ENCODE results near the gene GINS1.

The GINS1 gene

DNA sequence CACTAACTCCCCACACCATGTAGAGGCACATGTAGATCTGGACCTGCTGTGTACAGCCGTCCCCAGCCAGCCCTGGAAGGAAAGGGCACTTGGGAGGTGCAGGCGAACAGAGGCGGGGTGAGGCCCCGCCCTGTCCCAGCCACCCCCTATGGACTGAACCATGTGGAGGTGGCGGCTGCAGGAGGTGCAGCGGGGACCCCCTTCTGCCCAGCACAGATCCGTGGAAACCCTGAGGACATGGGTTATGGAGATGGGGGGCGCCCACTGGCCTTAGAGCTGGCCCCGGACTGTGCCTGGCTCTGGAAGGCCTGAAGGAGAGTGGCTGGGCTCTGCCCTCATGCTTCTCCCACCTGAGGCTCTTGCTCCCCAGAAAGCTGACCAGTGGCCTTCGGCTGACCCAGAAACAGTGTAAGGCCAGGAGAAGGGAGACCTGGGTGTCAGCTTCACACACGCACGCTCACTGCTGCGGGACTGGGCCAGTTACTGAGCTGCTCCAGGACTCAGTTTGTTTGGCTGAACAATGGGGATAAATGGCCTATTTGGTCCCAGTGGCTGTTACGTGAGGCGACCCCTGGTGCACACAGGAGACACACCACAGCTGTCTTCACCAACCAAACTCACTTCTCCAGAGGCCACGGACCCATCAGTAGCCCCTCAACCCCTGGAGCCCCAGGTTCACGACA is 87.2 kb downstream of the GINS1 start:
- no peak for DNase-seq (ENCODE audit: low read depth)

DNA sequence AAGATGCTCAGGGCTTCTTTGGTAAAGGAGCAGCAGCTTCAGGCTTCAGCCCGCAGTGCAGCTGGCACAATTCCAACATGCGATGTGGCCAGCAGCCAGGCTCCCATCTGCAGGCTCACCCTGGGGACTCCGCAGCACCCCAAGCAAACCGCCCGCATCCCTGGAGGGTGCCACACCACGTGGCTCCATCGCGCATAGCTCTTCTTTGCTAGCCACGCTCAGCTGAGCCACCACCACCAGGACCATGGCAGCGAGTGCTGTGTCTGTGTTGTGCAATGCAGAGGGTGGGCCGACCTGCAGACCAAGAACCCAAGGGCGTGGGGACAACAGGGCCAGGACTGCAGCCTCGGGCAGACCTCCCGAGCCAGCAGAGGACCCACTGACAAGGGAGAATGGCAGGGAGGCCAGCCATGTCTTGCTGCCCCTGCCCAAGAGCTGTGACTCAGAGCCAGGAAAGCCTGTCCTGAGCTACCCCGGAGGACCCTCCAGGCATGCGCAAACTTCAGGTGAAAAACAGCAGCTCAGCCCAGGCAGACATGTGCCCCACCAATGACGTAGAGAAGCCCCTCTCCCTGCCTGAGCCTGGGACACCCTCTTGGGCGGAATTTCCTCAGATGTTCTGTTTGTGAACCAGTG is 87.8 kb downstream of the GINS1 start:
- DNase-seq (ENCODE audit: low read depth), result no peak

DNA sequence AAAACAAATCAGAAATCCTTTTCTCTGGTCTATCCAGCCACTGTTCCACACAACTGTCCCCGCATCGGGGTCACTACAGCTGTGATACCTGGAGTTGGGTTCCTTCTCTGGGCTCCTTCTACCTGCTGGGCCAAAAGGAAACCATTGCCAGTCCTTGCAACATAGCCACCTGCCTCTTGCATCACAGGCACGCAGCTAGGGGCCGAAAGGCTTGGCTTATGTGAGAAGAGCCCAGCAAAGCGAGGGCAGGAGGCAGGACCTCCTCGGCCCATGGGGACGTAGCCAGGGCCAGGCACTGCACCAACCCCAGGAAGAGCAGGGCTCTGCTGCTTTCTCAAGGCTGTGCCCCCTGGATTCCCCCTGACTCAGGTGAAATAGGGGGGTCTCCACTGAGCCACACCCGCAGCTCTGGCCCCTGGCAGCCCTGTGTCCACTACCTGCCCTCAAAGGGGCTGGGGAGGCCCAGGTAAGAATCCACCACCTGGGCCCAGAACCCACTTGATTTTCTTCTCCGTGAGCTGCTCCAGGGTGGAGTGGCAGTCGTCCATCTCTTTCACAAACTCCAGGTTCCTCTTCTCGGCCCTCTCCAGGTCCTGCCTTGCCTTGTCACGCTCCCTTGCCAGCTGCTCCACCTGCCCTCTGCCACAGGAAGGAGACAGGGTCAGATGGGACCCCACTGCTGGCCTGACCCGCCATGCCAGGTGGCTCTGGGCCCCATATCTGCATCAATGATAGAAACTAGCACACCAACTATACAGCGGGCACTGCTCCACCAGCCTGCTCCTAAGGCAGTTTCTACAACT is 88.9 kb downstream of the GINS1 start:
- no peak for DNase-seq (ENCODE audit: low read depth)

DNA sequence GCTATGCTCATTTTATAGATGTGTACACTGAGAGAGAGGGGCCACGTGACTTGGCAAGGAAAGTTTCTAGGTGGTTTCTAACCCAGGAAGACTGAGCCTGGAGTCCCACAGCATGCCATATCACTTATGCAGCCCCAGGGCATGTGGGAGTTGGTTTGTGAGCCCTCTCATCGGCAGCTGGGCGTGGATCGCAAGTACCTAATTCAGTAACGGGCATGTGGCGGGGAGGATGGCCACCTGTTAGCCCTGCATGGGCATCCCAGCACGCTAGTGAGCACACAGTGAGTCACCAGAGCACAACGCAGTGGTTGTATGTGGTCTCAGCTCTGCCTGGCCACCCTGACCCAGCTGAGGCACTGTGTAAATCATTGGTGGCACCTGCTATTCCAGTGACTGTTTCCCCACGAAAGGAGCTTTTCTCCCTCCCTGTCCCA is 89.5 kb downstream of the GINS1 start:
- no peak for DNase-seq (ENCODE audit: low read depth)

DNA sequence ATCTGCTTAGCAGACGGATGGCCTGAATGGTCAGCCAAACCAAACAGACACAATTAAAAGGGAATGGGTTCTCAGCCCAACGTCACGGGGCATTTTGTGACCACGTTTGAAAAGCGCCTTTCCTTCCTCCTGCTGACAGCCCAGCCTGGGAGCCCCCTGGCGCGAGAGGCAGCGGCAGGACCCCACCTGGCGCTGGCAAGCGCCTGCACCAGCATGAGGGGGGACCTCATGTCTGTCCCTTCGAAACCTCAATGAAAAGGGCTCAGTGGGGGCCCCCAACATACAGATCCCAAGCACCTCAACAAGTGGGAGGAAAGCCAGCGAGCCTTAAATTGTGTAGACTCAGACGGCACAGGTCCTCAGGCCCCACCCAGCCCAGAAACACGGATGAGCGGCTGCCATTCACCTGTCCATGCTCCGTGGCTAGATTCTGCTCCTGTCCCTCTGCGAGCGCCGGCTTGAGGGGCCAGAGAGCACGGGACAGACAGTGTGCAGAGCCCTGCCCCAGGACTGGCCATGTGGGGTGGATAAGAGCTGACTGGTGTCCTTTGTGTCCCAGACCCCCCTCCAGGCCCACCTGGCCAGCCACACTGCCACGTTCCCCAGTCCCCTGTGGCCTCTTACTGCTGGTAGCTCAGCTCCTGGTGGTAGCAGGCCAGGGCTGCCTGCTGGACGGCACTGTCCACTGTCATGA is 90.3 kb downstream of the GINS1 start:
- DNase-seq (ENCODE audit: low read depth), result no peak
